Loucy (cell line): ENCODE data around the gene GRK6.

Experiments
- H2AFZ ChIP-seq: fragments of 200-600 bp; sonication (generic); 2 replicates; pipeline ENCODE4 v1.6.0; 2016; ENCODE audit warnings: antibody characterized with exemption, mild to moderate bottlenecking, low read length, moderate library complexity
- H3F3A ChIP-seq: fragments of 200-600 bp; 2 replicates; pipeline ENCODE4 v1.6.0; 2016; ENCODE audit warnings: antibody characterized with exemption, low read depth, mild to moderate bottlenecking
- H3K27me3 ChIP-seq: fragments of 200-600 bp; sonication (generic); 2 replicates; pipeline ENCODE4 v1.6.1; 2014; ENCODE audit warnings: low read length, mild to moderate bottlenecking; ENCODE audit not compliant: insufficient read depth, poor library complexity, severe bottlenecking
- H3K36me3 ChIP-seq: fragments of 200-600 bp; sonication (generic); 2 replicates; pipeline ENCODE4 v1.6.1; 2016; ENCODE audit warnings: low read length; ENCODE audit not compliant: insufficient read depth
- H3K4me1 ChIP-seq: fragments of 200-600 bp; sonication (generic); 2 replicates; pipeline ENCODE4 v1.5.1; 2014; ENCODE audit warnings: low read length, mild to moderate bottlenecking; ENCODE audit not compliant: insufficient read depth, poor library complexity, severe bottlenecking
- H3K4me2 ChIP-seq: fragments of 200-600 bp; sonication (generic); 2 replicates; pipeline ENCODE4 v1.6.0; 2014; ENCODE audit warnings: antibody characterized with exemption, low read length, low read depth, mild to moderate bottlenecking; ENCODE audit not compliant: poor library complexity, severe bottlenecking
- H3K4me3 ChIP-seq: fragments of 200-600 bp; sonication (generic); 2 replicates; pipeline ENCODE4 v1.5.1; 2014; ENCODE audit warnings: low read length, mild to moderate bottlenecking, mixed read lengths; ENCODE audit not compliant: poor library complexity, severe bottlenecking
- H3K79me2 ChIP-seq: fragments of 200-600 bp; sonication (generic); 2 replicates; pipeline ENCODE4 v1.6.1; 2014; ENCODE audit warnings: low read length; ENCODE audit not compliant: insufficient read depth
- H3K9ac ChIP-seq: fragments of 200-600 bp; sonication (generic); 2 replicates; pipeline ENCODE4 v1.6.0; 2014; ENCODE audit warnings: mild to moderate bottlenecking, low read depth, low read length, moderate library complexity; ENCODE audit not compliant: poor library complexity, severe bottlenecking
- H3K9me2 ChIP-seq: fragments of 200-600 bp; sonication (generic); replicated peaks from 2 replicates; pipeline ENCODE4 v1.6.1; 2016; ENCODE audit warnings: low read depth, low read length, mixed read lengths
- H3K9me3 ChIP-seq: fragments of 200-600 bp; sonication (generic); 2 replicates; pipeline ENCODE4 v1.6.1; 2014; ENCODE audit warnings: mild to moderate bottlenecking, antibody characterized with exemption, low read length, low read depth; ENCODE audit not compliant: insufficient read depth
- H4K20me1 ChIP-seq: fragments of 200-600 bp; sonication (generic); 2 replicates; pipeline ENCODE4 v1.6.0; 2014; ENCODE audit warnings: antibody characterized with exemption, low read length, mild to moderate bottlenecking; ENCODE audit not compliant: insufficient read depth, poor library complexity, severe bottlenecking
- EZH2phosphoT487 ChIP-seq: fragments of 200-600 bp; IDR thresholded peaks from 2 replicates; pipeline ENCODE4 v1.6.1; 2018; ENCODE audit warnings: antibody characterized with exemption, mild to moderate bottlenecking, moderate library complexity, borderline replicate concordance
- TF ChIP-seq, protein P1 (sequence below): fragments of 200-600 bp; sonication (generic); conservative IDR thresholded peaks from 2 replicates; pipeline ENCODE4 v1.5.1; 2014; ENCODE audit warnings: mild to moderate bottlenecking, antibody characterized with exemption, low read length

The GRK6 gene

GRCh38 chr5:177443144-177443983 lies 16.9 kb downstream of the GRK6 start:
- H3K4me2 ChIP-seq = no peak overlapping the region
- H3K4me3 ChIP-seq = no peak overlapping the region
- H3F3A ChIP-seq = no peaks in the 10 kb centered on the region
- no peaks in the 10 kb centered on the region for H4K20me1 ChIP-seq
- no peaks in the 10 kb centered on the region for H3K79me2 ChIP-seq
- H3K36me3 ChIP-seq = no peaks in the 10 kb centered on the region
- no peak overlapping the region for H3K9ac ChIP-seq
- no peaks in the 10 kb centered on the region for H3K9me2 ChIP-seq
- no peaks in the 10 kb centered on the region for H3K9me3 ChIP-seq
- H2AFZ ChIP-seq = no peak overlapping the region
- TF ChIP-seq, protein P1, sequence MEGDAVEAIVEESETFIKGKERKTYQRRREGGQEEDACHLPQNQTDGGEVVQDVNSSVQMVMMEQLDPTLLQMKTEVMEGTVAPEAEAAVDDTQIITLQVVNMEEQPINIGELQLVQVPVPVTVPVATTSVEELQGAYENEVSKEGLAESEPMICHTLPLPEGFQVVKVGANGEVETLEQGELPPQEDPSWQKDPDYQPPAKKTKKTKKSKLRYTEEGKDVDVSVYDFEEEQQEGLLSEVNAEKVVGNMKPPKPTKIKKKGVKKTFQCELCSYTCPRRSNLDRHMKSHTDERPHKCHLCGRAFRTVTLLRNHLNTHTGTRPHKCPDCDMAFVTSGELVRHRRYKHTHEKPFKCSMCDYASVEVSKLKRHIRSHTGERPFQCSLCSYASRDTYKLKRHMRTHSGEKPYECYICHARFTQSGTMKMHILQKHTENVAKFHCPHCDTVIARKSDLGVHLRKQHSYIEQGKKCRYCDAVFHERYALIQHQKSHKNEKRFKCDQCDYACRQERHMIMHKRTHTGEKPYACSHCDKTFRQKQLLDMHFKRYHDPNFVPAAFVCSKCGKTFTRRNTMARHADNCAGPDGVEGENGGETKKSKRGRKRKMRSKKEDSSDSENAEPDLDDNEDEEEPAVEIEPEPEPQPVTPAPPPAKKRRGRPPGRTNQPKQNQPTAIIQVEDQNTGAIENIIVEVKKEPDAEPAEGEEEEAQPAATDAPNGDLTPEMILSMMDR = no peak
- no peak for TF ChIP-seq EZH2phosphoT487
- no peaks in the 10 kb centered on the region for H3K27me3 ChIP-seq
- H3K4me1 ChIP-seq = no peaks in the 10 kb centered on the region

DNA sequence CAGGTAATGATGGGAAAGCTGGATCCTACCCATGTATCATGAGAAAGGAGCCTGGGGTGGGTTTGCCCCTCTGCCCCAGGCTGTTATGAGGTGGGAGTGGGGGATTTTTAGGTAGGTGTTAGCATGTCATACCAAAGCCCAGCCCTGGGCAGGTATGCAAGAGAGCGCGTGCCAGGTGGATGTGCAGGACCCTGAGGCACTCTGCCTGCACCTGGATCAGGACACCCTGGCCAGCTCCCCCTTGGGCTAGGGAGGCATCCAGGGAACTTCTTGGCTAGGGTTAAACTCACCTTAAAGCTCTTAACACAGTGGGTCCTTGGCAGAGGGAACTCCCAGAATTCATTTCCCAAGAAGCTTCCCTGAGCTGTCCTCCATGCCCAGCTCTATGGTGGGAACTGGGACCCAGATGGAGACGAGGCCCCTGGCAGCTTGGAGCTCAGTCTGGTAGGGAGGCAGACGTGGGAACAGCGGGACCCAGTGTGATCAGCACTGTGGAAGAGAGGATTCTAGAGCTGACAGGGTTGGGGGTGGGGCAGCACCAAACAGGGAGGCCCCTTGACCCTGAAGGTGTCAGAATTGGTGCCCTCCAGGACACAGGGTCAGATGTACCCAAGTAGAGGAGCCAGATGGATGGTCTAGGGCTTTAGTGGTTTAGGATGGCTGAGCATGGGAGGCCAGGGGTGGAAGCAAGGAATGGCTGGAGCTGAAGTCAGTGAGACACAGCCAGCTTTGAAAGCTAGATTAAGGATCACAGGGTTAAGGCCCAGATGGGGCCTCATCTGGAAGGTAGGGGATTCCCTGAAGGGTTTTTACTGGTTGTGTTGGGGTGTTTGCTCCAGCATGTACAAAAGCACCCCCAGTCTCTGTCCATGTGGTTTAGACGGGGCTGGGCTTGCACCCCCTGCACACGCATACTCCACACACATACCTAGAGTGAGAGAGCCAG lies 17.9 kb downstream of the GRK6 start:
- Histone ChIP-seq H3K27me3 (no peaks in the 10 kb centered on the region), H3F3A (no peaks in the 10 kb centered on the region), H3K79me2 (no peaks in the 10 kb centered on the region), H3K9me3 (no peaks in the 10 kb centered on the region), H3K4me1 (no peaks in the 10 kb centered on the region), H3K36me3 (no peaks in the 10 kb centered on the region), H3K9ac (no peak overlapping the region), H3K4me3 (no peak overlapping the region), H4K20me1 (no peaks in the 10 kb centered on the region), H2AFZ (no peak overlapping the region), H3K9me2 (no peaks in the 10 kb centered on the region), H3K4me2 (no peak overlapping the region)
- TF ChIP-seq, protein P1 = no peak
- no peak for TF ChIP-seq EZH2phosphoT487

DNA sequence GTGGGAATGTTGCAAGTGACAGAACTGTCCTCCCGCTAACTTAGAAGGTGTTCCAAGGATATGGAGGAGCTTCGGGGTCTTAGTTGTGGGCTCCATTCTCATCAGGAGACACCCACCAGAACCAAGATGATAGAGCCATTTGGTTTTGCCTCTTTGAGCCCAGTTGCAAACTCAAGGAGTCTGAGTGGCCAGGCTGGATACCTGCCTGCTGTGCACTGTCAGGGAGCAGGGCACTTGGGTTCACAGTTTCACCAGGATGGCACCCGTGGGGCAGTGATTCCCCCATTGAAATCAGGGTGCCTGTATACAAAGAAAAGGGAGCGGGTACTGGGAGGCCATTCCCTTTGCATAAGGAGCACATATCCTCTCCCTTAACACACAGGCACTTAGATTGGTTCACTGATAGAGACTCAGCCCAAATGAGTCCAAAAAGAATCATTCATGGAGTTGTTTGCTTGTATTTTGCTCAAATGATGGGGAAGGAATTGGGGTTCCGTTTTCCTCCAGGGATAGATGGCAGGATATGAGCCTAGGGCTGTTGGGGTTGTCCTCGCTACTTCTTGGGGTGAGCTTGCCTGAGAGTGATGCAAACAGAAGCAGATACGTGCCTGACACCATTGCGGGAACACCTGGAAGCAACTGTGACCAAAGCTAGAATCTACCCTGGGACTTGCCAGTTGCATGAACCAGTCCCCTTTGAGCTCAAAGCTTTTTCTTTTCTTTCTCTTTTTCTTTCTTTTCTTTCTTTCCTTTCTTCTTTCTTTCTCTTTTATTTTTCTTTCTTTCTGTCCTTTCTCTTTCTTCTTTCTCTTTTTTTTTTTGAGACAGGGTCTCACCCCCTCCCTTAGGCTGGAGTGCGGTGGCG lies 18.8 kb downstream of the GRK6 start:
- Histone ChIP-seq H3K4me3 (no peak overlapping the region), H3K27me3 (no peaks in the 10 kb centered on the region)

More for the DNA sequence above, 18.8 kb downstream of the GRK6 start:
- H4K20me1 ChIP-seq = no peaks in the 10 kb centered on the region
- H3K9me2 ChIP-seq = no peaks in the 10 kb centered on the region
- H2AFZ ChIP-seq = no peak overlapping the region
- no peaks in the 10 kb centered on the region for H3K4me1 ChIP-seq
- H3K9me3 ChIP-seq = no peaks in the 10 kb centered on the region
- no peaks in the 10 kb centered on the region for H3K79me2 ChIP-seq
- H3F3A ChIP-seq = no peaks in the 10 kb centered on the region
- peak overlapping the region; percentile 67 for H3K9ac ChIP-seq
- TF ChIP-seq, protein P1 = no peak
- TF ChIP-seq EZH2phosphoT487 = no peak
- H3K4me2 ChIP-seq = peak overlapping the region; percentile 80
- H3K36me3 ChIP-seq = no peaks in the 10 kb centered on the region
